GM12878 (cell line): ENCODE measurements around the gene TXNDC12. TPM values are rescaled to one million over a fixed set of nuclear protein-coding genes. Genes with fewer than 3 reads are reported as not detected.

Source experiments
- ATAC-seq: fragments of 200-7000 bp; cut with Tn5 transposase; 3 replicates; pipeline ENCODE4 v1.9.1; 2020; ENCODE audit warnings: mild to moderate bottlenecking, moderate library complexity
- BruUV-seq: library from RNA; stranded (reverse); fragments of 400-500 nt; replicated peaks from 2 replicates; lab custom pipeline; 2021; lab: Mats Ljungman, UMichigan
- CTCF ChIA-PET: fragments of 300-600 bp; sonication (Branson Sonifier 250); formaldehyde crosslinking; extraction: SDS; loops from one replicate; lab custom pipeline; 2021; ENCODE audit warnings: inconsistent platforms; lab: Yijun Ruan, JAX
- POLR2A ChIA-PET: fragments of 350-600 bp; formaldehyde crosslinking; extraction: SDS; loops from one replicate; lab custom pipeline; 2021; ENCODE audit warnings: inconsistent platforms; lab: Charles Lee
- RAD21 ChIA-PET: fragments of 300-600 bp; sonication (Branson Sonifier 250); formaldehyde crosslinking; loops from one replicate; lab custom pipeline; 2023; ENCODE audit warnings: antibody characterized with exemption; ENCODE audit not compliant: unreplicated experiment; lab: Charles Lee
- SMC1A ChIA-PET: fragments of 300-600 bp; sonication (Branson Sonifier 250); formaldehyde crosslinking; loops from one replicate; lab custom pipeline; 2023; ENCODE audit not compliant: unreplicated experiment, uncharacterized antibody; lab: Charles Lee
- DNase-seq: peaks from one replicate; pipeline ENCODE4 v3.0.0-alpha.2; 2011; ENCODE audit warnings: low read depth, low spot score
- FAIRE-seq: peaks from 3 replicates; lab custom pipeline; 2011; peaks lifted over from hg19 to GRCh38; lab: Jason Lieb, UNC
- H2AFZ ChIP-seq: 2 replicates; pipeline ENCODE4 v1.6.0; 2011; ENCODE audit warnings: low read depth, low read length, control low read depth; ENCODE audit not compliant: control insufficient read depth
- H3K27ac ChIP-seq: 2 replicates; pipeline ENCODE4 v1.5.1; 2011; ENCODE audit warnings: control low read depth; ENCODE audit not compliant: control insufficient read depth, insufficient read depth
- H3K27me3 ChIP-seq, 2 experiments: replicated peaks in 1 of 2; 2 replicates each; pipeline versions ENCODE4 v1.6.0 to v1.6.1; 2011; ENCODE audit warnings: low read length in 1 of 2; ENCODE audit not compliant: control insufficient read depth in 2 of 2, insufficient read depth in 2 of 2
- H3K36me3 ChIP-seq, 2 experiments: 2 replicates each; pipeline ENCODE4 v1.5.1; 2011; ENCODE audit warnings: low read length in 1 of 2; ENCODE audit not compliant: control insufficient read depth in 2 of 2, insufficient read depth in 2 of 2
- H3K4me1 ChIP-seq: 2 replicates; pipeline ENCODE4 v1.6.1; 2011; ENCODE audit warnings: mild to moderate bottlenecking, low read length, moderate library complexity, mixed read lengths; ENCODE audit not compliant: control insufficient read depth, insufficient read depth
- H3K4me2 ChIP-seq: 2 replicates; pipeline ENCODE4 v1.6.0; 2011; ENCODE audit warnings: control low read depth; ENCODE audit not compliant: control insufficient read depth, insufficient read depth
- H3K4me3 ChIP-seq: fragments of 200-600 bp; sonication (generic); 2 replicates; pipeline ENCODE4 v1.5.1; 2016
- H3K79me2 ChIP-seq: 2 replicates; pipeline ENCODE4 v1.6.0; 2011; ENCODE audit warnings: low read length; ENCODE audit not compliant: control insufficient read depth, insufficient read depth
- H3K9ac ChIP-seq: 2 replicates; pipeline ENCODE4 v1.8.0; 2011; ENCODE audit warnings: low read length, control low read depth, mixed read lengths; ENCODE audit not compliant: control insufficient read depth, insufficient read depth
- H3K9me3 ChIP-seq: replicated peaks from 3 replicates; pipeline ENCODE4 v1.5.1; 2011; ENCODE audit warnings: mild to moderate bottlenecking, low read length; ENCODE audit not compliant: control insufficient read depth, insufficient read depth
- H4K20me1 ChIP-seq: 2 replicates; pipeline ENCODE4 v1.6.0; 2011; ENCODE audit not compliant: control insufficient read depth, insufficient read depth
- PAX8 ChIP-seq: fragments of 450-650 bp; IDR thresholded peaks from 2 replicates; pipeline ENCODE4 v1.6.1; 2017; ENCODE audit warnings: mild to moderate bottlenecking, moderate library complexity
- RB1 ChIP-seq: fragments of 450-650 bp; formaldehyde crosslinking; IDR thresholded peaks from 2 replicates; pipeline ENCODE4 v1.6.1; 2017; ENCODE audit warnings: mild to moderate bottlenecking, borderline replicate concordance
- ZSCAN29 ChIP-seq: fragments of 450-650 bp; IDR thresholded peaks from 2 replicates; pipeline ENCODE4 v1.6.1; 2017; ENCODE audit warnings: mild to moderate bottlenecking, moderate library complexity
- WGBS: methylation state at CpG from one replicate; pipeline ENCODE4 v1.1.6; 2016; ENCODE audit warnings: low lambda C conversion rate; ENCODE audit not compliant: insufficient replicate concordance, insufficient coverage; ENCODE audit errors: missing lambda C conversion rate; 5-methylcytosine and 5-hydroxymethylcytosine counted together
- in situ Hi-C: fragments of 300-500 bp; cut with MboI; formaldehyde crosslinking; loops from 9 replicates; pipeline ENCODE4 v1.14.3; 2018; ENCODE audit warnings: mixed read lengths
- intact Hi-C: fragments of 100-400 bp; cut with micrococcal nuclease; formaldehyde crosslinking; loops from one replicate; pipeline ENCODE4 v1.14.2; 2022; ENCODE audit not compliant: unreplicated experiment
- polyA plus RNA-seq, 11 experiments: library from polyadenylated mRNA; depleted of rRNA in 4 of 11; unstranded in 6 of 11; stranded (reverse) in 5 of 11; fragments of >200 nt; fragmentation: Nextera tagmentation in 4 of 11; fragmentation: Illumina TruSeq in 1 of 11; extraction: Ambion mirVana in 4 of 11; extraction: Trizol in 1 of 11; gene quantifications; 1 replicate in 1 of 11; 2 replicates in 10 of 11; pipeline versions ENCODE4 v1.2.1 to v1.2.3, GENCODE V29; 2011 to 2016; ENCODE audit warnings: inconsistent platforms in 2 of 11, missing spikeins in 2 of 11, low read depth in 1 of 11
- total RNA-seq, 4 experiments: library from RNA; depleted of rRNA in 3 of 4; stranded (reverse); fragments of >200 nt in 3 of 4; fragmentation: Illumina TruSeq in 1 of 4; extraction: Trizol in 1 of 4; gene quantifications; 2 replicates each; pipeline versions ENCODE4 v1.2.1 to v1.2.3, GENCODE V29; 2013 to 2021
- TF ChIP-seq, protein P1 (sequence below): fragments of 450-650 bp; IDR thresholded peaks from 2 replicates; pipeline ENCODE4 v1.6.1; 2017; ENCODE audit warnings: low read depth, mild to moderate bottlenecking, moderate library complexity

The TXNDC12 gene
- total and polyA plus RNA-seq, 10 of the 15 experiments (the other 5 are each of a cell fraction or from before 2014, with no cell fraction given), result 6.7 to 41.7 (median 17.7) TPM

DNA sequence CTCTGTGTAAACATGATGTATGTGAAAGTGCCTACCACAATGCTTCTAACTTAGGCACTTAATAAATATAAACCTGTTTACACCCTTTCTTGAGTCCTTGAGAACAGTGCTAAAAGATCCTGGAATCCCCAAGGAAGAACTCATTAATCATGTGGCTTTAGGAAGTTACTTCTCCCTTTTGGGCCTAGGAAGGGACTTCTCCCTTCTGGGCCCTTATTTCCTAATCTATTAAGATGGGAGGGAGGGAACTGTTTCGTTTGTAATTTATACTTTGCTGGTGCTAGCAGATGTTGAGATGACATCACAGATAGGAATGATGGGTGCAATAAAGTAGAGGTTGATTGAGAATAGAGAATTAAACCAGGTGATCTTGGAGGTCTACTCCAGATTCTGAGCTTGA lies 2.3 kb upstream of the TXNDC12 start:
- RAD21 ChIA-PET, result interaction anchor here (0.6 to 1.2 kb wide), 2 partner anchors 15 to 24 kb away, joined by 3 read pairs; no protein-coding TSS in a partner anchor
- TF ChIP-seq RB1, result no peak
- TF ChIP-seq PAX8, result 0 out of 2 replicates have a peak, but pooled peaks have one; percentile 46
- TF ChIP-seq, protein P1, sequence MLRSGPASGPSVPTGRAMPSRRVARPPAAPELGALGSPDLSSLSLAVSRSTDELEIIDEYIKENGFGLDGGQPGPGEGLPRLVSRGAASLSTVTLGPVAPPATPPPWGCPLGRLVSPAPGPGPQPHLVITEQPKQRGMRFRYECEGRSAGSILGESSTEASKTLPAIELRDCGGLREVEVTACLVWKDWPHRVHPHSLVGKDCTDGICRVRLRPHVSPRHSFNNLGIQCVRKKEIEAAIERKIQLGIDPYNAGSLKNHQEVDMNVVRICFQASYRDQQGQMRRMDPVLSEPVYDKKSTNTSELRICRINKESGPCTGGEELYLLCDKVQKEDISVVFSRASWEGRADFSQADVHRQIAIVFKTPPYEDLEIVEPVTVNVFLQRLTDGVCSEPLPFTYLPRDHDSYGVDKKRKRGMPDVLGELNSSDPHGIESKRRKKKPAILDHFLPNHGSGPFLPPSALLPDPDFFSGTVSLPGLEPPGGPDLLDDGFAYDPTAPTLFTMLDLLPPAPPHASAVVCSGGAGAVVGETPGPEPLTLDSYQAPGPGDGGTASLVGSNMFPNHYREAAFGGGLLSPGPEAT, result 0 out of 2 replicates have a peak, but pooled peaks have one; percentile 10
- no peak for TF ChIP-seq ZSCAN29
- H3K79me2 ChIP-seq, result peaks cover 69% of the 10 kb centered on the region
- H3K4me3 ChIP-seq, result peak overlapping the region; percentile 79
- FAIRE-seq (no peak), DNase-seq (no peak), ATAC-seq (no peak)
- peak overlapping the region; percentile 88 for H3K27ac ChIP-seq
- TSS peak; percentile 77 for BruUV-seq
- WGBS, result 0% methylated on average over 1 of the region's 1 CpG
- SMC1A ChIA-PET, result interaction anchor here (0.7 to 4.0 kb wide), 4 partner anchors 10 to 26 kb away, joined by 3 to 11 read pairs (median 5); no protein-coding TSS in a partner anchor
- H2AFZ ChIP-seq, result no peak overlapping the region
- H3K9ac ChIP-seq, result peak overlapping the region; percentile 87
- peak overlapping the region; percentile 90 for H3K4me2 ChIP-seq
- in situ Hi-C loops (no loop called here), intact Hi-C loops (no loop called here)
- CTCF ChIA-PET, result interaction anchor here (0.7 kb wide), 1 partner anchor 215 kb away, joined by 3 read pairs; no protein-coding TSS in a partner anchor
- H3K27me3 ChIP-seq, result no peaks in the 10 kb centered on the region
- peaks cover 4% of the 10 kb centered on the region; the same call in 1 of the 2 replicates for H3K4me1 ChIP-seq
- no peaks in the 10 kb centered on the region for H3K9me3 ChIP-seq
- H3K36me3 ChIP-seq, result peaks cover 0 to 7% of the 10 kb centered on the region in 2 experiments; a peak in 1 of 4 replicates
- no peaks in the 10 kb centered on the region for H4K20me1 ChIP-seq
- POLR2A ChIA-PET, result interaction anchor here (0.7 to 4.0 kb wide), 3 partner anchors 25 to 1164 kb away, joined by 3 to 37 read pairs (median 3); partner anchors contain the start of gene KTI12
